ENCODE data around the gene THOC6. TPM values are rescaled to one million over a fixed set of nuclear protein-coding genes. Genes with fewer than 3 reads are reported as not detected.

The THOC6 gene
- total and polyA plus RNA-seq, 9 of the 15 experiments (the other 6 are each of a cell fraction or from before 2014, with no cell fraction given), result 2.5 to 65.4 (median 42.3) TPM

GRCh38 chr16:3007957-3008689 lies 15.7 kb upstream of the THOC6 start (continued):
- TF ChIP-seq ZNF511 (CRISPR knock-in tag; IDR thresholded peaks at IDR 0.05) (no peak), RBM39 (optimal IDR thresholded peaks at IDR 0.05; ENCODE audit: low read depth, low read length) (peak; percentile 46), RUNX1 (IDR thresholded peaks at IDR 0.05; ENCODE audit: low read depth) (peak; percentile 42; the same call in 1 of the 2 replicates), KDM5B (IDR thresholded peaks at IDR 0.05; ENCODE audit: insufficient replicate concordance, low read depth, low read length) (no peak), IFI16 (CRISPR knock-in tag; IDR thresholded peaks at IDR 0.05) (no peak), ZBED1 (IDR thresholded peaks at IDR 0.05) (no peak), NFRKB (IDR thresholded peaks at IDR 0.05; ENCODE audit: low read depth) (peak; percentile 94), HLTF (IDR thresholded peaks at IDR 0.05) (no peak; the same call in 1 of the 2 replicates), THRB (CRISPR knock-in tag; conservative IDR thresholded peaks at IDR 0.05) (no peak), JUND (IDR thresholded peaks at IDR 0.05; ENCODE audit: borderline replicate concordance, low read depth, low read length) (peak; percentile 17; the same call in 1 of the 2 replicates), JUND (tag; IDR thresholded peaks at IDR 0.05; ENCODE audit: borderline replicate concordance, low read depth, low read length) (no peak; the same call in 1 of the 3 replicates), HMGXB4 (CRISPR knock-in tag; IDR thresholded peaks at IDR 0.05) (no peak), HNRNPL (IDR thresholded peaks at IDR 0.05; ENCODE audit: low read depth, low read length) (no peak), ZNF12 (CRISPR knock-in tag; IDR thresholded peaks at IDR 0.05) (no peak), BCL6 (CRISPR knock-in tag; IDR thresholded peaks at IDR 0.05) (no peak), MYBL2 (IDR thresholded peaks at IDR 0.05; ENCODE audit: low read depth) (no peak), MYBL2 (CRISPR knock-in tag; IDR thresholded peaks at IDR 0.05; ENCODE audit: borderline replicate concordance) (no peak), GTF2A2 (tag; IDR thresholded peaks at IDR 0.05) (no peak), ETV5 (CRISPR knock-in tag; IDR thresholded peaks at IDR 0.05; ENCODE audit: low read depth) (no peak), MTA1 (IDR thresholded peaks at IDR 0.05; ENCODE audit: borderline replicate concordance) (peak; percentile 65; the same call in 1 of the 2 replicates), U2AF1 (optimal IDR thresholded peaks at IDR 0.05; ENCODE audit: low read depth, low read length) (no peak), ELF1 (tag; IDR thresholded peaks at IDR 0.05) (peak; percentile 21; the same call in 1 of the 2 replicates)
- TF ChIP-seq, protein P1, sequence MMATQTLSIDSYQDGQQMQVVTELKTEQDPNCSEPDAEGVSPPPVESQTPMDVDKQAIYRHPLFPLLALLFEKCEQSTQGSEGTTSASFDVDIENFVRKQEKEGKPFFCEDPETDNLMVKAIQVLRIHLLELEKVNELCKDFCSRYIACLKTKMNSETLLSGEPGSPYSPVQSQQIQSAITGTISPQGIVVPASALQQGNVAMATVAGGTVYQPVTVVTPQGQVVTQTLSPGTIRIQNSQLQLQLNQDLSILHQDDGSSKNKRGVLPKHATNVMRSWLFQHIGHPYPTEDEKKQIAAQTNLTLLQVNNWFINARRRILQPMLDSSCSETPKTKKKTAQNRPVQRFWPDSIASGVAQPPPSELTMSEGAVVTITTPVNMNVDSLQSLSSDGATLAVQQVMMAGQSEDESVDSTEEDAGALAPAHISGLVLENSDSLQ (IDR thresholded peaks at IDR 0.05), result 0 out of 2 replicates have a peak, but pooled peaks have one; percentile 32
- TF ChIP-seq, protein P2, sequence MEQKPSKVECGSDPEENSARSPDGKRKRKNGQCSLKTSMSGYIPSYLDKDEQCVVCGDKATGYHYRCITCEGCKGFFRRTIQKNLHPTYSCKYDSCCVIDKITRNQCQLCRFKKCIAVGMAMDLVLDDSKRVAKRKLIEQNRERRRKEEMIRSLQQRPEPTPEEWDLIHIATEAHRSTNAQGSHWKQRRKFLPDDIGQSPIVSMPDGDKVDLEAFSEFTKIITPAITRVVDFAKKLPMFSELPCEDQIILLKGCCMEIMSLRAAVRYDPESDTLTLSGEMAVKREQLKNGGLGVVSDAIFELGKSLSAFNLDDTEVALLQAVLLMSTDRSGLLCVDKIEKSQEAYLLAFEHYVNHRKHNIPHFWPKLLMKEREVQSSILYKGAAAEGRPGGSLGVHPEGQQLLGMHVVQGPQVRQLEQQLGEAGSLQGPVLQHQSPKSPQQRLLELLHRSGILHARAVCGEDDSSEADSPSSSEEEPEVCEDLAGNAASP (IDR thresholded peaks at IDR 0.05), result no peak

Data from K562 (cell line).